Neural crest cell (in vitro differentiated cells): ENCODE data around the gene TALDO1. TPM values are rescaled to one million over a fixed set of nuclear protein-coding genes. Genes with fewer than 3 reads are reported as not detected.

ENCODE experiments used
- DNase-seq: peaks from one replicate; pipeline ENCODE4 v3.0.0; 2021; ENCODE audit warnings: low read depth, mixed read lengths, low spot score
- H3K27ac Mint-ChIP-seq: one replicate; pipeline ENCODE4 v1.8.0; 2021; ENCODE audit warnings: mild to moderate bottlenecking, mixed read lengths; ENCODE audit not compliant: unreplicated experiment
- H3K27me3 Mint-ChIP-seq: 2 replicates; pipeline ENCODE4 v1.8.0; 2021; ENCODE audit warnings: low read depth, mild to moderate bottlenecking, mixed read lengths
- H3K36me3 Mint-ChIP-seq: 2 replicates; pipeline ENCODE4 v1.8.0; 2021; ENCODE audit warnings: low read depth, mild to moderate bottlenecking, mixed read lengths
- H3K4me1 Mint-ChIP-seq: 2 replicates; pipeline ENCODE4 v1.8.0; 2021; ENCODE audit warnings: mixed read lengths
- H3K4me3 Mint-ChIP-seq: one replicate; pipeline ENCODE4 v1.8.0; 2021; ENCODE audit warnings: mild to moderate bottlenecking, mixed read lengths
- H3K9me3 Mint-ChIP-seq: 2 replicates; pipeline ENCODE4 v1.8.0; 2021; ENCODE audit warnings: mixed read lengths
- CTCF ChIP-seq: fragments of 200-600 bp; sonication (generic); conservative IDR thresholded peaks from 2 replicates; pipeline ENCODE4 v1.5.0; 2021; ENCODE audit warnings: antibody characterized with exemption, mild to moderate bottlenecking
- total RNA-seq: library from RNA; stranded (reverse); gene quantifications from 2 replicates; pipeline ENCODE4 v1.2.1, GENCODE V29; 2021

TALDO1 gene
- total RNA-seq, 1 donor from 2014 or later: 154 TPM

- DNase-seq: no peak
- no peak overlapping the region for H3K27ac Mint-ChIP-seq
- no peak for TF ChIP-seq CTCF
- H3K27me3 Mint-ChIP-seq: no peaks in the 10 kb centered on the region
- H3K9me3 Mint-ChIP-seq: no peaks in the 10 kb centered on the region
- peaks cover 15% of the 10 kb centered on the region for H3K4me1 Mint-ChIP-seq
- no peaks in the 10 kb centered on the region for H3K36me3 Mint-ChIP-seq
- no peak overlapping the region for H3K4me3 Mint-ChIP-seq
Measured at GRCh38 chr11:792873-793272, 45.6 kb downstream of the TALDO1 start.

DNA sequence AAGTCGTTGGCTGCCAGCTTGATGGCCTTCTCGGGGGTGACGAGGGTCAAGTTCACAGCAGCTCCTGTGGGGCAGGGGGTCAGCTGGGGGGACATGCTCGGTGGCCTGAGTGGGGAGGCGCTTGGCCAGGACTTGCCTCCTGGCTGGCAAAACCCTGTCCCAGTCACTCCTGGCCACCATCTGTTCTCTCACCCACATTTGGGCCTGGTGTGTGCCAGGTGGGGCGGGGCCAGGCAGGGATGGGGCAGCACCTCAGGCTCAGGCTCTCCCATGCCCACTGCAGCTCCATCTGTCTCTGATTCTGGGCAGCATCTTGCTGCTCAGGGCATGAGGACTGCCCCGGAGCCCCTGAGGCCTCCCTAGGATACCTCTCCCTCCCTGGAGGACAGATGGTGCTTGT is 46.3 kb downstream of the TALDO1 start:
- DNase-seq: no peak
- Mint-ChIP-seq H3K9me3 (no peaks in the 10 kb centered on the region), H3K27ac (no peak overlapping the region), H3K27me3 (no peaks in the 10 kb centered on the region), H3K36me3 (no peaks in the 10 kb centered on the region), H3K4me1 (peaks cover 15% of the 10 kb centered on the region), H3K4me3 (peak overlapping the region; percentile 66)
- TF ChIP-seq CTCF: no peak

DNA sequence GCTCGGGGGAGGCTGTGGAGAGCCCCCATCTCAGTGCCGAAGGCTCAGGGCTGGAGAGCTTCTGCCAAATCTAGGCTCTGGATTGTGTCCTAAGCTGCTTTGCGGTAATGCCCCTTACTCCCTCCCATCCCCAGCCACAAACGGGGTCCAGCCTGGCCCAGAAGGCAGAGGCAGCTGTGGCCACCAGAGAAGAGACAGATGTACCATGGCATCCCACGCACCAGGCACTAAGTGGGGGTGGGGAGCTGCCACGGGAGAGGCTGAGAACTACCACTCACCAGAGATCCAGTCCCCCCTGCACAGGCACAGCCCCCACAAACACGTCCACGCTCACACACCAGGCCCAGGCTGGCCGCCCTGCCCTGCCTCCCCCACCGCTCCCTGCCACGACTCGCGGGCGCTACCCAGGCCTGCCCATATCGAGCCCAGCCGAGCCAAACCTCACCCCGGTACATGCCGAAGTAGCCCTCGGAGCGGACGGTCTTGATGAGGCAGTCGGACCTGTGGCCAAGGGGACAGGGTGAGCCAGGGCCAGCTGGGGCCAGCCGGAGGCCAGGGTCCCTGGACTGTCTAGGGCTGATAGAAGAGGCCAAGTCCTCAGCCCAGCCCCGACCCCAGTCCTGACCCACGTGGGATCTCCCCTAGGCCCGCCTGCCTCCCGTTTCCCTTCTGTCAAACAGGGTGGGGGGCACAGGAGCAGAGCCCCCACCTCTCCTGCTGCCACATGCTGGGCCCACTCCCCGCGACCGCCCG is 46.9 kb downstream of the TALDO1 start:
- H3K36me3 Mint-ChIP-seq: no peaks in the 10 kb centered on the region
- H3K4me3 Mint-ChIP-seq: peak overlapping the region; percentile 66
- H3K4me1 Mint-ChIP-seq: peaks cover 15% of the 10 kb centered on the region
- no peak for DNase-seq
- no peaks in the 10 kb centered on the region for H3K9me3 Mint-ChIP-seq
- no peak overlapping the region for H3K27ac Mint-ChIP-seq
- TF ChIP-seq CTCF: no peak
- H3K27me3 Mint-ChIP-seq: no peaks in the 10 kb centered on the region

DNA sequence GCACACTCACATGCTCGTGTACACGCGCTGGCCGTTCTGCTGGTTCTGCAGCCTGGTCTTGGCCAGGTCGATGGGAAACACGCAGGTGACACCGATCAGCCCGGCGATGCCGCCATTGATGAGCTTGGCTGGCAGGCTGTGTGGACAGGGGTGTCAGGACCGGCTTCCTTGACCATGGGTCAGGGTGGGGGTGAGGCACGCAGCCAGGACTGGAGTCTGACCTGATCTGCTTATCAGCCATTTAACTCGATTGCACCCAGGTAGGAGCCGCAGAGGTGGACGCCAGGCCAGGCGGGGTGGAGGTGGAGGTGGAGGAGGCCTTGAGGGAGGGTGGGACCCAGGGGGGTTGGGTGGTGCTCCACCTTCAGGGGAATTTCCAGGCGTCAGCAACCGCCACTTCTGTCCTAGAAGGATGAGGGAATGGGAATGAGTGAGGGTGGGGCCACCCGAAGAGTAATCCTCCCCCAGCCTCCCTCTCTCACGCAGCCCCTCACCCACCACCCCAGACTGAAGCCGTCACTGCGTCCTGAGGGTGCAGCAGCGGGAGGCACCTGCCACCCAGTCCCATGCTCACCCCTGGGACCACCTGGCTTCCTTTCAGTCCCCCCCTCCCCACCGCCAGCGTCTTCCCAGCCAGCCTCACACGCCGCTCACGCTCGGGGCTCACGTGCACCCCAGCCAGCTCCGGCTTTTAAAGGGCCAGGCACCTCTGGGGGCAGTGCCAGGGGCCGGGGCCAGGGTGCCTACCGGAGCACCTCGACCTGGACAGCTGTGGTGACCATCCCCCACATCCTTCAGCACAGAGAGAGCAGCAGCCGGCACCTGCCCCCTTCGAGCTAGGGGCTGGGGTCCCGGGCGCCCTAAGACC is 47.7 kb downstream of the TALDO1 start:
- Mint-ChIP-seq H3K27me3 (no peaks in the 10 kb centered on the region), H3K27ac (peak overlapping the region; percentile 43), H3K4me3 (peak overlapping the region; percentile 78), H3K4me1 (peaks cover 15% of the 10 kb centered on the region), H3K9me3 (no peaks in the 10 kb centered on the region), H3K36me3 (no peaks in the 10 kb centered on the region)
- DNase-seq: no peak
- TF ChIP-seq CTCF: no peak

DNA sequence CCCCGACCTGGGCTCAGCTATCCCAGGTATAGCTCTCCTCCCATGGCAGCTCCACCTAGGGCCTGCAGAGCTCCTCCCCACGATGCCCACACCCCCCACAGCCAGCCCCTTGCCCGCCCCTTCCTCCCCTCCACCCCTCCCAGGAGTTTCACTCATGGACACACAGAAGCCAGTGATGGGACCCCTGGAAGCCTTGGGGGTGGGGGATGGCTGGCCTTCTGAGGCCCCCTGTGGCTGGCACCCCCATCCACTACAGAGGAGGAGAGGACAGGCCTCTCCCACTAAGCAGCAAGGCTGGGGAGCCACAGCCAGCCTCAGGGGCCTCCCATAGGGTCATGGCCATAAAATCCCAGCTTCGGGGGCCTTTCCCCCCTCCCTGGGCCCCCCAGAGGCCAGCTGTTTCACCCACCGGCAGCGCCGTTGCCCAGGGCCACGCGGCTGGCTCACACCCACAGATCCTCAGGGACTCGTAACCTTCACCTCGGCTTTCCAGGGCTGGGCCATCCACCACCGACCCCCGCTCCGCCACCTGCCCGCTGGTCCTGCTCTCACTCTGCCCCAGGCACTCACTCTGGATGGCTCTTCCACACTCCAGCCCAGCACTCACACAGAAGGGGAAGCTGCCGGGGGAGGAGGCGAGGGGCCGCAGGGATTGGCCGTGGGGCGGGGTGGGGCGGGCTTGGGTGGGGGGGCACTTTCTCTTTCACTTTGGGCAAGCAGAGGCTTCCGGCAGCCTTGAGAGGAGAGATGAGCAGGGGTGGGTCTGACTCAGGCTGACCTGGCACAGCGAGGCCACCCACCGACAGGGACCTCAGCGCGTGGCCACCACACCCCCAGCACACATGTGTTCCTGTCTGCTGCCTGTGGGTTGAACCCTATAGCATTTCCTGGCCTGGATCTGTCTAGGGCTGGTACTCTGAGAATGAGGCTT is 48.6 kb downstream of the TALDO1 start:
- Mint-ChIP-seq H3K27ac (no peak overlapping the region), H3K27me3 (no peaks in the 10 kb centered on the region), H3K9me3 (no peaks in the 10 kb centered on the region), H3K36me3 (no peaks in the 10 kb centered on the region), H3K4me3 (peak overlapping the region; percentile 98), H3K4me1 (peaks cover 15% of the 10 kb centered on the region)
- TF ChIP-seq CTCF: no peak
- DNase-seq: no peak
